ENCODE results near the gene MPPED2.

MPPED2 gene

GRCh38 chr11:30423279-30423648, 162.9 kb downstream of the MPPED2 start:
- TF ChIP-seq FOXP2 (optimal IDR thresholded peaks at IDR 0.05; ENCODE audit: borderline replicate concordance, extremely low read depth, extremely low read length, insufficient read depth) = no peak
- TF ChIP-seq SIN3A (IDR thresholded peaks at IDR 0.05; ENCODE audit: borderline replicate concordance, insufficient read depth, low read length) = no peak
- TF ChIP-seq REST (IDR thresholded peaks at IDR 0.05; ENCODE audit: insufficient read depth in 1 of 2, low read depth in 2 of 2, low read length in 2 of 2) = no peak
- no peak for TF ChIP-seq TAF1 (IDR thresholded peaks at IDR 0.05; ENCODE audit: borderline replicate concordance, insufficient read depth, low read length)

GRCh38 chr11:30422447-30423278, 163.5 kb downstream of the MPPED2 start:
- TF ChIP-seq REST (IDR thresholded peaks at IDR 0.05; ENCODE audit: insufficient read depth in 1 of 2, low read depth in 2 of 2, low read length in 2 of 2) (no peak), TAF1 (IDR thresholded peaks at IDR 0.05; ENCODE audit: borderline replicate concordance, insufficient read depth, low read length) (no peak), FOXP2 (optimal IDR thresholded peaks at IDR 0.05; ENCODE audit: borderline replicate concordance, extremely low read depth, extremely low read length, insufficient read depth) (no peak), SIN3A (IDR thresholded peaks at IDR 0.05; ENCODE audit: borderline replicate concordance, insufficient read depth, low read length) (no peak), POLR2AphosphoS5 (IDR thresholded peaks at IDR 0.05; ENCODE audit: low read depth, low read length) (no peak)

- no peak for TF ChIP-seq REST (IDR thresholded peaks at IDR 0.05; ENCODE audit: insufficient read depth in 1 of 2, low read depth in 2 of 2, low read length in 2 of 2)
- no peak for TF ChIP-seq POLR2AphosphoS5 (IDR thresholded peaks at IDR 0.05; ENCODE audit: low read depth, low read length)
- TF ChIP-seq FOXP2 (optimal IDR thresholded peaks at IDR 0.05; ENCODE audit: borderline replicate concordance, extremely low read depth, extremely low read length, insufficient read depth) = no peak
- no peak for TF ChIP-seq TAF1 (IDR thresholded peaks at IDR 0.05; ENCODE audit: borderline replicate concordance, insufficient read depth, low read length)
- no peak for TF ChIP-seq SIN3A (IDR thresholded peaks at IDR 0.05; ENCODE audit: borderline replicate concordance, insufficient read depth, low read length)
Measured at GRCh38 chr11:30420233-30420787, 165.8 kb downstream of the MPPED2 start.

GRCh38 chr11:30414806-30415205, 171.3 kb downstream of the MPPED2 start:
- TF ChIP-seq SIN3A (IDR thresholded peaks at IDR 0.05; ENCODE audit: borderline replicate concordance, insufficient read depth, low read length) (no peak), TAF1 (IDR thresholded peaks at IDR 0.05; ENCODE audit: borderline replicate concordance, insufficient read depth, low read length) (no peak), REST (IDR thresholded peaks at IDR 0.05; ENCODE audit: insufficient read depth in 1 of 2, low read depth in 2 of 2, low read length in 2 of 2) (no peak), POLR2AphosphoS5 (IDR thresholded peaks at IDR 0.05; ENCODE audit: low read depth, low read length) (no peak), FOXP2 (optimal IDR thresholded peaks at IDR 0.05; ENCODE audit: borderline replicate concordance, extremely low read depth, extremely low read length, insufficient read depth) (no peak)

Measured in PFSK-1 (cell line).